ENCODE measurements around the gene WWC2.

WWC2 gene

GRCh38 chr4:183144787-183145186 lies 45.7 kb downstream of the WWC2 start:
- no peak overlapping the region for H3K4me3 ChIP-seq (ENCODE audit: low read depth, low read length)
- CTCF ChIA-PET = no interaction called here
- peaks cover 12% of the 10 kb centered on the region for H3K4me1 ChIP-seq (ENCODE audit: control insufficient read depth, insufficient read depth, low read length)
- POLR2A ChIA-PET = no interaction called here
- no peak overlapping the region for H3K27ac ChIP-seq (ENCODE audit: extremely low read depth, low read depth, low read length)
- TF ChIP-seq ZNF596 (tag by site-specific recombination; IDR thresholded peaks at IDR 0.05) (no peak), ZEB2 (tag by site-specific recombination; IDR thresholded peaks at IDR 0.05) (no peak), CTCF (tag by site-specific recombination; IDR thresholded peaks at IDR 0.05) (no peak), ZNF341 (tag by site-specific recombination; IDR thresholded peaks at IDR 0.05; ENCODE audit: low read depth) (no peak), ZNF211 (tag by site-specific recombination; IDR thresholded peaks at IDR 0.05; ENCODE audit: low read depth) (no peak), KLF8 (tag by site-specific recombination; IDR thresholded peaks at IDR 0.05) (no peak), ZNF366 (tag by site-specific recombination; conservative IDR thresholded peaks at IDR 0.05) (no peak), ZBTB6 (tag by site-specific recombination; IDR thresholded peaks at IDR 0.05) (no peak), ZNF707 (tag by site-specific recombination; IDR thresholded peaks at IDR 0.05) (no peak), ZNF585B (tag by site-specific recombination; IDR thresholded peaks at IDR 0.05) (no peak), KLF1 (tag by site-specific recombination; IDR thresholded peaks at IDR 0.05) (no peak)
- TF ChIP-seq, protein P1, sequence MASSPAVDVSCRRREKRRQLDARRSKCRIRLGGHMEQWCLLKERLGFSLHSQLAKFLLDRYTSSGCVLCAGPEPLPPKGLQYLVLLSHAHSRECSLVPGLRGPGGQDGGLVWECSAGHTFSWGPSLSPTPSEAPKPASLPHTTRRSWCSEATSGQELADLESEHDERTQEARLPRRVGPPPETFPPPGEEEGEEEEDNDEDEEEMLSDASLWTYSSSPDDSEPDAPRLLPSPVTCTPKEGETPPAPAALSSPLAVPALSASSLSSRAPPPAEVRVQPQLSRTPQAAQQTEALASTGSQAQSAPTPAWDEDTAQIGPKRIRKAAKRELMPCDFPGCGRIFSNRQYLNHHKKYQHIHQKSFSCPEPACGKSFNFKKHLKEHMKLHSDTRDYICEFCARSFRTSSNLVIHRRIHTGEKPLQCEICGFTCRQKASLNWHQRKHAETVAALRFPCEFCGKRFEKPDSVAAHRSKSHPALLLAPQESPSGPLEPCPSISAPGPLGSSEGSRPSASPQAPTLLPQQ (tag by site-specific recombination; IDR thresholded peaks at IDR 0.05) = no peak
- TF ChIP-seq, protein P2, sequence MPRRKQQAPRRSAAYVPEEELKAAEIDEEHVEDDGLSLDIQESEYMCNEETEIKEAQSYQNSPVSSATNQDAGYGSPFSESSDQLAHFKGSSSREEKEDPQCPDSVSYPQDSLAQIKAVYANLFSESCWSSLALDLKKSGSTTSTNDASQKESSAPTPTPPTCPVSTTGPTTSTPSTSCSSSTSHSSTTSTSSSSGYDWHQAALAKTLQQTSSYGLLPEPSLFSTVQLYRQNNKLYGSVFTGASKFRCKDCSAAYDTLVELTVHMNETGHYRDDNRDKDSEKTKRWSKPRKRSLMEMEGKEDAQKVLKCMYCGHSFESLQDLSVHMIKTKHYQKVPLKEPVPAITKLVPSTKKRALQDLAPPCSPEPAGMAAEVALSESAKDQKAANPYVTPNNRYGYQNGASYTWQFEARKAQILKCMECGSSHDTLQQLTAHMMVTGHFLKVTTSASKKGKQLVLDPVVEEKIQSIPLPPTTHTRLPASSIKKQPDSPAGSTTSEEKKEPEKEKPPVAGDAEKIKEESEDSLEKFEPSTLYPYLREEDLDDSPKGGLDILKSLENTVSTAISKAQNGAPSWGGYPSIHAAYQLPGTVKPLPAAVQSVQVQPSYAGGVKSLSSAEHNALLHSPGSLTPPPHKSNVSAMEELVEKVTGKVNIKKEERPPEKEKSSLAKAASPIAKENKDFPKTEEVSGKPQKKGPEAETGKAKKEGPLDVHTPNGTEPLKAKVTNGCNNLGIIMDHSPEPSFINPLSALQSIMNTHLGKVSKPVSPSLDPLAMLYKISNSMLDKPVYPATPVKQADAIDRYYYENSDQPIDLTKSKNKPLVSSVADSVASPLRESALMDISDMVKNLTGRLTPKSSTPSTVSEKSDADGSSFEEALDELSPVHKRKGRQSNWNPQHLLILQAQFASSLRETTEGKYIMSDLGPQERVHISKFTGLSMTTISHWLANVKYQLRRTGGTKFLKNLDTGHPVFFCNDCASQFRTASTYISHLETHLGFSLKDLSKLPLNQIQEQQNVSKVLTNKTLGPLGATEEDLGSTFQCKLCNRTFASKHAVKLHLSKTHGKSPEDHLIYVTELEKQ (tag by site-specific recombination; IDR thresholded peaks at IDR 0.05; ENCODE audit: borderline replicate concordance) = no peak
- H3K36me3 ChIP-seq (ENCODE audit: control insufficient read depth in 2 of 2, insufficient read depth in 1 of 2, low read length in 2 of 2) = no peaks in the 10 kb centered on the region
- H3K9me3 ChIP-seq (ENCODE audit: control insufficient read depth, insufficient read depth, low read depth, low read length) = no peaks in the 10 kb centered on the region

DNA sequence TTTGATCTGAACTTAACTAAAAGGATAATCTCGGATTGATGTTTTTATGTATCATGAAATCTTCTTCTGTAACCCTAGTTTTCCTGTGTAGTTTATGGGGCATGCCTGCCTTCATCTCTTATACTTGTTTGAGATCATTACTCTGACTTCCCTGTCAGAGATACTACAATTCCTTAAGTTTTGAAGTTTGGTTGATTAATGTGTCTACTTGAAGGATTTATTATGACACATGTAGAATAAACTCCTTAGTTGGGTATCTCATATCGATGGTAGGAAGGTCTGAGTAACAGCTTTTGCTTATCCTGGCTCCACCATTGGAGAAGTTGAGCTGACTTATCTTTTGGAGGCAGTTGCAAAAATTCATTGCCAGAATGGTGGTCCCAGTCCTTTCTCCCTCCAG lies 46.7 kb downstream of the WWC2 start:
- POLR2A ChIA-PET = no interaction called here
- Histone ChIP-seq H3K4me1 (ENCODE audit: control insufficient read depth, insufficient read depth, low read length) (peaks cover 12% of the 10 kb centered on the region), H3K9me3 (ENCODE audit: control insufficient read depth, insufficient read depth, low read depth, low read length) (no peaks in the 10 kb centered on the region), H3K4me3 (ENCODE audit: low read depth, low read length) (no peak overlapping the region), H3K27ac (ENCODE audit: extremely low read depth, low read depth, low read length) (no peak overlapping the region), H3K36me3 (ENCODE audit: control insufficient read depth in 2 of 2, insufficient read depth in 1 of 2, low read length in 2 of 2) (no peaks in the 10 kb centered on the region)
- CTCF ChIA-PET = no interaction called here
- TF ChIP-seq PRDM6 (tag by site-specific recombination; IDR thresholded peaks at IDR 0.05) (0 out of 2 replicates have a peak, but pooled peaks have one; percentile 32), ZBTB26 (tag by site-specific recombination; optimal IDR thresholded peaks at IDR 0.05) (no peak), PRDM4 (tag by site-specific recombination; IDR thresholded peaks at IDR 0.05) (no peak), ZNF558 (tag by site-specific recombination; IDR thresholded peaks at IDR 0.05) (no peak)
